DMS 273 (cell line): ENCODE data around the gene GFOD1.
"Not testable (repeated sequence)": the region's sequence is repeated elsewhere in the genome, so short reads cannot be mapped to it uniquely, and the experiment has no call there.

Experiments used
- DNase-seq: peaks from one replicate; lab custom pipeline; 2025; ENCODE audit not compliant: unreplicated experiment; lab: John Stamatoyannopoulos, UW

Gene GFOD1

GRCh38 chr6:13407709-13408695 is 79.4 kb downstream of the GFOD1 start:
- DNase-seq, result no peak

GRCh38 chr6:13407368-13407708 is 80.1 kb downstream of the GFOD1 start:
- DNase-seq, result no peak

- peak; percentile 72 for DNase-seq
Observed at GRCh38 chr6:13406781-13407180, 80.6 kb downstream of the GFOD1 start.

GRCh38 chr6:13405961-13406477 is 81.4 kb downstream of the GFOD1 start:
- peak; percentile 57 for DNase-seq

GRCh38 chr6:13404892-13405254 is 82.5 kb downstream of the GFOD1 start:
- DNase-seq, result no peak

- no peak for DNase-seq
Observed at GRCh38 chr6:13404228-13404891, 83.0 kb downstream of the GFOD1 start.

- no peak for DNase-seq
Observed at GRCh38 chr6:13402711-13403110, 84.7 kb downstream of the GFOD1 start.

GRCh38 chr6:13400772-13401171 is 86.6 kb downstream of the GFOD1 start:
- no peak for DNase-seq

- DNase-seq, result no peak
Observed at GRCh38 chr6:13398421-13398994, 88.9 kb downstream of the GFOD1 start.

- DNase-seq, result no peak
Observed at GRCh38 chr6:13398069-13398381, 89.4 kb downstream of the GFOD1 start.

- DNase-seq, result peak; percentile 56
Observed at GRCh38 chr6:13397359-13398068, 89.9 kb downstream of the GFOD1 start.

- no peak for DNase-seq
Observed at GRCh38 chr6:13396241-13396792, 91.1 kb downstream of the GFOD1 start.

- peak; percentile 67 for DNase-seq
Observed at GRCh38 chr6:13395272-13396237, 91.8 kb downstream of the GFOD1 start.

GRCh38 chr6:13392462-13392861 is 94.9 kb downstream of the GFOD1 start:
- DNase-seq, result no peak

- DNase-seq, result no peak
Observed at GRCh38 chr6:13391537-13391936, 95.9 kb downstream of the GFOD1 start.

GRCh38 chr6:13390658-13391057 is 96.7 kb downstream of the GFOD1 start:
- DNase-seq, result no peak

GRCh38 chr6:13389237-13389636 is 98.2 kb downstream of the GFOD1 start:
- not testable (repeated sequence) for DNase-seq

- not testable (repeated sequence) for DNase-seq
Observed at GRCh38 chr6:13388769-13389168, 98.6 kb downstream of the GFOD1 start.

- DNase-seq, result peak; percentile 18
Observed at GRCh38 chr6:13384966-13385365, 102.4 kb downstream of the GFOD1 start.

- no peak for DNase-seq
Observed at GRCh38 chr6:13384506-13384905, 102.9 kb downstream of the GFOD1 start.
